AG10803 (cell line): ENCODE measurements around the gene KLK14.

Source experiments
- DNase-seq: peaks from one replicate; pipeline ENCODE4 v3.0.0; 2010; ENCODE audit warnings: low read depth
- H3K4me3 ChIP-seq: 2 replicates; pipeline ENCODE4 v1.5.1; 2011; ENCODE audit warnings: mild to moderate bottlenecking, low read length, control low read depth
- CTCF ChIP-seq: conservative IDR thresholded peaks from 2 replicates; pipeline ENCODE4 v1.5.1; 2011; ENCODE audit warnings: mild to moderate bottlenecking, low read length, control low read depth, inconsistent platforms

Gene KLK14

GRCh38 chr19:51100601-51101000 lies 17.9 kb upstream of the KLK14 start:
- no peak overlapping the region for H3K4me3 ChIP-seq
- DNase-seq, result no peak
- TF ChIP-seq CTCF, result no peak

- TF ChIP-seq CTCF, result no peak
- no peak for DNase-seq
- H3K4me3 ChIP-seq, result no peak overlapping the region
These were observed 16.3 kb upstream of the KLK14 start for GRCh38 chr19:51099047-51099382.

- no peak for TF ChIP-seq CTCF
- no peak for DNase-seq
- H3K4me3 ChIP-seq, result no peak overlapping the region
These were observed 15.8 kb upstream of the KLK14 start for GRCh38 chr19:51098365-51099046.

- DNase-seq, result no peak
- H3K4me3 ChIP-seq, result no peak overlapping the region
- no peak for TF ChIP-seq CTCF
These were observed 15.1 kb upstream of the KLK14 start for GRCh38 chr19:51097796-51098195.

GRCh38 chr19:51097166-51097738 lies 14.6 kb upstream of the KLK14 start:
- H3K4me3 ChIP-seq, result no peak overlapping the region
- peak; percentile 50 for DNase-seq
- TF ChIP-seq CTCF, result peak; percentile 65

- TF ChIP-seq CTCF, result peak; percentile 29
- no peak overlapping the region for H3K4me3 ChIP-seq
- no peak for DNase-seq
These were observed 13.9 kb upstream of the KLK14 start for GRCh38 chr19:51096473-51097165.
